Measurements from ENCODE around the gene ABCC3.

ABCC3 gene

GRCh38 chr17:50649042-50649908, 14.6 kb downstream of the ABCC3 start:
- DNase-seq = no peak

GRCh38 chr17:50651661-50652060, 17.0 kb downstream of the ABCC3 start:
- DNase-seq = no peak

GRCh38 chr17:50653738-50654137, 19.1 kb downstream of the ABCC3 start:
- DNase-seq = no peak

- DNase-seq = no peak
These were observed 21.8 kb downstream of the ABCC3 start for GRCh38 chr17:50656509-50656908.

- no peak for DNase-seq
These were observed 22.4 kb downstream of the ABCC3 start for GRCh38 chr17:50657054-50657453.

- no peak for DNase-seq
These were observed 22.9 kb downstream of the ABCC3 start for GRCh38 chr17:50657627-50658026.

GRCh38 chr17:50658616-50659015, 23.9 kb downstream of the ABCC3 start:
- DNase-seq = no peak

GRCh38 chr17:50659179-50659578, 24.5 kb downstream of the ABCC3 start:
- DNase-seq = no peak

- DNase-seq = no peak
These were observed 25.6 kb downstream of the ABCC3 start for GRCh38 chr17:50660042-50660886.

- no peak for DNase-seq
These were observed 26.2 kb downstream of the ABCC3 start for GRCh38 chr17:50660887-50661345.

GRCh38 chr17:50661348-50661747, 26.7 kb downstream of the ABCC3 start:
- no peak for DNase-seq

- DNase-seq = no peak
These were observed 27.2 kb downstream of the ABCC3 start for GRCh38 chr17:50661795-50662391.

GRCh38 chr17:50662632-50663225, 28.0 kb downstream of the ABCC3 start:
- DNase-seq = no peak

GRCh38 chr17:50663812-50664374, 29.2 kb downstream of the ABCC3 start:
- no peak for DNase-seq

- DNase-seq = no peak
These were observed 30.2 kb downstream of the ABCC3 start for GRCh38 chr17:50664788-50665458.

- DNase-seq = no peak
These were observed 31.2 kb downstream of the ABCC3 start for GRCh38 chr17:50665838-50666237.

- DNase-seq = no peak
These were observed 31.6 kb downstream of the ABCC3 start for GRCh38 chr17:50666316-50666715.

GRCh38 chr17:50667259-50668024, 32.8 kb downstream of the ABCC3 start:
- DNase-seq = no peak

- no peak for DNase-seq
These were observed 33.5 kb downstream of the ABCC3 start for GRCh38 chr17:50668025-50668837.

- DNase-seq = no peak
These were observed 34.3 kb downstream of the ABCC3 start for GRCh38 chr17:50668838-50669581.

Data from activated CD8-positive, alpha-beta memory T cell treated with anti-CD3 and anti-CD28 coated beads, Interleukin-2, amount 50 U/mL, for 4 hours (primary cell).